ENCODE data around the gene ROS1.
"Not testable (repeated sequence)": the region's sequence is repeated elsewhere in the genome, so short reads cannot be mapped to it uniquely, and the experiment has no call there.

The ROS1 gene

DNA sequence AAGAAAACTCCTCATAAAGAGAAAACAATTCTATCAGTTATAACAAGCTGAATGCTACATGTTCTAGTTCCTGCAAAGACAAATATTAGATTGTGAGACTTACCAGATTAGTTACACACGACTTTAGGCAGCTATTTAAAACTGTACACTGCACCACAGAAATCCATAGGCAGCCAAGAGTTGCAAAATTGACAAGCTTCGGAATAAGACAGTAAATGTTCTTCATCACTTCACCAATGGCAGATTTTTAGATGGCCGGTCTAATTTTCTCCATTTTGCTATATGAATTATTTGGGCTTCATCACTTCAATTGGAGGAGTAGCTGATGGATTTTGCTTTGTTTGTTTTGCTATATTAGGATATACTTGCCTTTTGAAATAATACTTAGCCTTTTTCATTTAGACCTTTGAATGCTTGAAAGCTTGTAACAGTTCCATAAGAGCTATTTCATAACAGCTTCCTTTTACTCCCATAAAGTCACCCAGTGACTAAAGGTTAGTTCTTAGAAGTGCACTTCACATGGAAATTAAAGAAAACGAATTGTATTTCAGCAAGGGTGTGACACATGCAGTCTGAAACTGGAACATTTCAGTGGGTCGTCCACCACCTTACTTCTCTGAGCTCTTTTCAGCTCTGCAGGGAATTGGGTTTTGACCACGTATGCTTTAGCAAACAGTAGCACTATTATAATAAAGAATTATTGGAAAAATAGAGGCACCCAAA is at the start of gene ROS1:
ROS1 (minus strand) TSS at position 512 of the 723 bp plus-strand sequence; CDS start at position 226, 286 bp downstream.
- TF ChIP-seq GATA1 (IDR thresholded peaks at IDR 0.05; ENCODE audit: low read depth, low read length), result no peak
- no peak for DNase-seq

DNA sequence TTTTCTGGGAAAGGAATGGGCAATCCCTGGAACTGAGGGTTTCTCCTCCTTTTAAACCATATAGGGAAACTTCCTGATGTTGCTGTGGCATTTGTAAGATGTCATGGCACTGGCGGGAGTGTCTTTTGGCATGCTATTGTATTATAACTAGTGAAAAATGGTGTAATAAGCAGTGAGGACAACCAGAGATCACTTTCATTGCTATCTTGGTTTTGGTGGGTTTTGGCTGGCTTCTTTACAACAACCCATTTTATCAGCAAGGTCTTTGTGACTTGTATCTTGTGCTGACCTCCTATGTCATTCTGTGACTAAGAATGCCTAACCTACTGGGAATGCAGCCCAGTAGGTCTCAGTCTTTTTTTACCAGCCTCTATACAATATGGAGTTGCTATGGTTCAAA is 47.7 kb upstream of the ROS1 start:
- TF ChIP-seq POLR2A (IDR thresholded peaks at IDR 0.05; ENCODE audit: low read length) (no peak), GATA1 (IDR thresholded peaks at IDR 0.05; ENCODE audit: low read depth, low read length) (no peak)
- no peak for DNase-seq

DNA sequence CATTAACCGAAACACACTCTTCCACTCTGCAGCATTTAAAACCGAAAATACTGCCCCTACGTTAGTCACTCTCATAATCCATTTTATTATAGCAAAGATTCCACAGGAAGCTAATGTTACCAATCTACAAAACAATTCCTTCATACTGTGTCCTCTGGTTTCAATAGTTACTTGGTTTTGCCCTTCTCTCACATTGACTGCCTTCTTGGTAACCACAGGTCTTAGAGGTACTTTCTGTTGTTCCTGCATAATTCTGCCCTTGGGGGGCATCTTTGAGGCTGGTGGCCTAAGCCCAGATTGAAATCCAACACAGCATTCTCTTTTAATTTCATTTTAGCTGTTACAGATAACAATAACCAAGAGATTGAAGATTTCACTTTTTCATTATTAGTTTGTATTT is 46.9 kb upstream of the ROS1 start:
- no peak for TF ChIP-seq GATA1 (IDR thresholded peaks at IDR 0.05; ENCODE audit: low read depth, low read length)
- no peak for TF ChIP-seq POLR2A (IDR thresholded peaks at IDR 0.05; ENCODE audit: low read length)
- DNase-seq, result no peak

DNA sequence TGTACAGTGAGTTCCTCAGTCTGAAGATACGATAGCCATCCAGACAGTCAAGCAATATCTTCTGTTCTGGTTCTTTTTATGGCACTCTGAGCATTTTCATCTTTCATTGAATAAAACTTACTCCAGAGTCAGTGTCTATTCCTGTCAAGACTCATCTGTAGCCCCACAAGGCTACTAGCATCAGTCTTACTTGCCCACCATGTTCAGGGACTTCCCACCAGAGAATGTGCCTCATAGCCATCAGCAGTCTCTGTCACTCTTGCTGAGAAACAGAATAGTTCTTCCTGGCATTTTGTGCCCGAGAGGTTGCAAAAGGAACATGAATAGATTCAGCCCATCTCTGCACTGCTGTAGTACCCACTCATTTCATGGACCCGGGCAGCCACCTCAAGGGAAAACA is 44.0 kb upstream of the ROS1 start:
- TF ChIP-seq POLR2A (IDR thresholded peaks at IDR 0.05; ENCODE audit: low read length), result no peak
- TF ChIP-seq GATA1 (IDR thresholded peaks at IDR 0.05; ENCODE audit: low read depth, low read length), result no peak
- DNase-seq, result no peak

DNA sequence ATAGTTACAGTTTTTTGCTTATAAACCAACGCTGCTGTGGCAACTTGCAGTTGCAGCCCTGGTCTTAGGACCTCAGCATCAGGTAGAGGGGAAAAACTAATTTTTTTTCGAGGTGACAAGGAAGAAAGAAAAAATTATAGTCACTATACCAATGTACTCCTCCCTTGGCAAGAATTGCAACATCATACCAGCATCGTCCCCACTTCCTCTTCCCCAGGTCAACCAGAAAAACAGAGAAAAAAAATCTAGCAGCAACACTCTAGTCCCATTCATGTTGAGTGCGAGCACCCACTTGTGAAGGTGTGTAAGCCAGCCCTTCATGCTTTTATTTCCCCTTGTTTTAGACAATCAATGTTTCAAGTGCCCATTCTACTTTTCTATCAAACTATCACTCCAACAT is 43.6 kb upstream of the ROS1 start:
- DNase-seq, result no peak
- no peak for TF ChIP-seq POLR2A (IDR thresholded peaks at IDR 0.05; ENCODE audit: low read length)
- TF ChIP-seq GATA1 (IDR thresholded peaks at IDR 0.05; ENCODE audit: low read depth, low read length), result no peak

DNA sequence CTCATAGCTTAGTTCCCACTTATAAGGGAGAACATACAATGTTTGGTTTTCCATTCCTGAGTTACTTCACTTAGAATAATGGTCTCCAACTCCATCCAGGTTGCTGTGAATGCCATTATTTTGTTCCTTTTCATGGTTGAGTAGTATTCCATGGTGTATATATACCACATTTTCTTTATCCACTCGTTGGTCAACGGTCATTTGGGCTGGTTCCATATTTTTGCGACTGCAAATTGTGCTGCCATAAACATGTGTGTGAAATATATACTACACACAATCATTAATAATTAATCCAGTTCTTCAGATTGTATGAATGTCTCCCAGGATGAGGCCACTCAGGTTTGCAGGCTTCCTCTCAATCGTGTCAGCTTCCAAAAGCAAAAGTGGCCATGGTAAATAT is 42.8 kb upstream of the ROS1 start:
- DNase-seq, result not testable (repeated sequence)

DNA sequence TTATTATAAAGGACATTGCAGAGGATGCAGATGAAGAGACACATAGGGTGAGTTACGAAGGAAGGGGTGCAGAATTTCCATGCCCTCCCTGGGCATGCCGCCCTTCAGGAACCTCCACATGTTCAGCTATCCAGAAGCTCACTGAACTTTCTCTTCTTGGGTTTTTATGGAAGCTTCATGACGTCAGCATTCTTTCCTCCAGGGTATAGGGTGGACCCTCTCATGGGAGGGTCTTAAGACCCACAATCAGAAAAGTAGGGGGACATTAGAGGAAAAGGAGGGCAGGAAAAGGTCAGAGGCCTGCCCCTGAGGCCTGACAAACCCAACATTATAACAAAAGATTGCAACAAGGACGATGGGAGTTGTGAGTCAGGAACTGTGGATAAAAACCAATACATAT is 42.1 kb upstream of the ROS1 start:
- no peak for DNase-seq
- no peak for TF ChIP-seq POLR2A (IDR thresholded peaks at IDR 0.05; ENCODE audit: low read length)
- TF ChIP-seq GATA1 (IDR thresholded peaks at IDR 0.05; ENCODE audit: low read depth, low read length), result no peak

DNA sequence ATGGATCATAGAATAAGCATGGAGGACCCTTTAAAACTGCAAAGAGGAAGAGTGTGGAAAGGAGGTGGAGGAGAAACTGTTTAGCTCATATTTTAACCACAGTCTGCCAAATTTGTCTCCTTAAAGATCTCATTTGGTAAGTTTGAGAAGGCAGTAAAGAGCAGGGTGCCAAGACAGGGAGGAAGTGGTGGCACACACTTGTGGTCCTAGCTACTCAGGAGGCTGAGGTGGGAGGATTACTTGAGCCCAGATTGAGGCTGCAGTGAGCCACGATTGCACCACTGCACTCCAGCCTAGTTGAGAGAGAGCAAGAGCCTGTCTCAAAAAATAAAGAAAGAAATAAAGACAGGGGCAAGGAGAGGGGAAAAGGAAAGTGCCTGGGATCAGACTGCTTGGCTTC is 39.9 kb upstream of the ROS1 start:
- DNase-seq, result no peak
- TF ChIP-seq POLR2A (IDR thresholded peaks at IDR 0.05; ENCODE audit: low read length) (no peak), GATA1 (IDR thresholded peaks at IDR 0.05; ENCODE audit: low read depth, low read length) (no peak)

DNA sequence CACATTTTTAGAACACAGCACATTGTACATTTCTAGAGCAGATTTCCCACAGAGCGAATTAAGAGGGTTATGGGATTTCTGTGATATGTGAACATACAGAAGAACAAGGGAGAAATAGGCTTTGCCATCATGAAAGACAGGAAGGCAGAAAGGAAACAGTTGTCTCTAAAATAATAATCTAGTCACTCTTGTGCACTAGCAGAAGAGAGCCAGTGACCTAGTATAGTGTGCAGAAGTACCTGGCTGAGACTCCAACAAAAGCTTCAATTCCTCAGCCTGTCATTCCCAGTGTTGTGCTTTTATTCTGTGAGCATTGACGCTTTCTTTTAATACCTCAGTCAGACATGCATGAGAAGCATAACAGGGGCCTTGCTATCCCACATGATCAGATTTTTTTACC is 39.0 kb upstream of the ROS1 start:
- no peak for TF ChIP-seq GATA1 (IDR thresholded peaks at IDR 0.05; ENCODE audit: low read depth, low read length)
- TF ChIP-seq POLR2A (IDR thresholded peaks at IDR 0.05; ENCODE audit: low read length), result no peak
- no peak for DNase-seq

DNA sequence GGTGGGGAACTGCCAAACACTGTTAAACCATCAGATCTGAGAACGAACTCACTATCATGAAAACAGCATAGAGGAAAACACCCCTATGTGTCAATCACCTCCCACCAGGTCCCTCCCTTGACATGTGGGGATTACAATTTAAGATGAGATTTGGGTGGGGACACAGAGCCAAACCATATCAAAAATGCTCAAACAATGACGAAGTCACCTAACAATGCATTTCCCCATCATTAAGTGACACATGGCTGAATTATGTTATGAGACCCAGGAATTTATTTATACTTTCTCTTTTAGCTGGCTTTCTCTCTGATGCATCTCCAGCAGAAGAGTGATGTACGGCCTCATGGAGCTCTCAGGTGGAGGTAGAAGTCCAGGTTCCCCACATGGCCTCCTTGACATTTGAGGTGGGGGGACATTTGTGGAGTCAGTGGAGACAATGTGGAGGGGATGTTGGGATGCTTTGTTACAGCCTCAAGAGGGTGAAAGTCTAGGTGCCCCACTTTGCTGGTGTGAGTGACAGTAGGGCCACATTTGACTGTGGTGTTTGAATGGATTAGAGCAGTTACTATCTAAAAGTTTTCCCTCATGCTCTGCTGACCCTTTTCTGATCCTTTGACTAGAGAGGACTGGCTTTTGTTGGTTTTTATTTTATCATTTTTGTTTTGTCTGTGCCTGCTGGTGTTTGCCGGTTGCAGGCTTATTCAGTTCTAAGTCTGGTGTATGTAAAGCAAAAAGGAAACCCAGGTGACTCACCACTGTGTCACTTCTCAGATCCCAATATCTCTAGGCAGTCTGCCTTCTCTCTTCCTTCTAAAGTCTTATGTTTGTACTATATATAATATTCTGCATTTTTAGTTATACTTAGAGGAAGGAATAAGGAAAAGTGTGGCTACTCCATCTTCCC is 38.3 kb upstream of the ROS1 start:
- no peak for DNase-seq
- TF ChIP-seq POLR2A (IDR thresholded peaks at IDR 0.05; ENCODE audit: low read length), result no peak
- no peak for TF ChIP-seq GATA1 (IDR thresholded peaks at IDR 0.05; ENCODE audit: low read depth, low read length)

DNA sequence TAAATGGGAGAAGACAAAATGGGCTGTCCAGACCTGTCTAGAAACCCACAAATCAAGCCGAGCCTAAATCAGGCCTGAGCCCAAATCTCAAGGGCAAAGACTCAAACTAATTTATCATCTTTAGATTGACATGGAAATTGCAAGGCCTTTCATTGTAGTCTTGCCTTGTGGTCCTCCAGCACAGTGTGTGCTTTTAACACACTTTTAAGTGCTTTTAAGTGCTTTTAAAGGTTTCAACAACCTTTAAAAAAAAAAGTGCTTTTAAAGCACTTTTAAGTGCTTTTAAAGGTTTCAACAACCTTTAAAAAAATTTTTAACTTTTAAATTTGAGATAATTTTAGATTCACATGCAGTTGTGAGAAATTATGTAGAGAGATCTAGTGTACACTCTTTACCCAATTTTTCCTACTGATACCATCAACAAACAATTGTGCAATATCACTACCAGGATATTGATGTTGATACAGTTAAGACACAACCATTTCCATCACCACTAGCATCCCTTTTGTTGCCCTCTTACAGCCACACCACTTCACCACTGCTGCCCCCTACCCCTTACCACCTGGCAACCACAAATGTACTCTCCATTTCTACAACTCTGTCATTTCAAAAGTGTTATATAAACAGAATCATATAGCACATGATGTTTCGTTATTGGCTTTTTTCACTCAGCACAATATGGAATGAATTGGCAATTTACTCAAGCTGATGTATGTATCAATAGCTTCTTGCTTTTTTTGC is 33.6 kb upstream of the ROS1 start:
- TF ChIP-seq GATA1 (IDR thresholded peaks at IDR 0.05; ENCODE audit: low read depth, low read length) (no peak), POLR2A (IDR thresholded peaks at IDR 0.05; ENCODE audit: low read length) (no peak)
- no peak for DNase-seq

DNA sequence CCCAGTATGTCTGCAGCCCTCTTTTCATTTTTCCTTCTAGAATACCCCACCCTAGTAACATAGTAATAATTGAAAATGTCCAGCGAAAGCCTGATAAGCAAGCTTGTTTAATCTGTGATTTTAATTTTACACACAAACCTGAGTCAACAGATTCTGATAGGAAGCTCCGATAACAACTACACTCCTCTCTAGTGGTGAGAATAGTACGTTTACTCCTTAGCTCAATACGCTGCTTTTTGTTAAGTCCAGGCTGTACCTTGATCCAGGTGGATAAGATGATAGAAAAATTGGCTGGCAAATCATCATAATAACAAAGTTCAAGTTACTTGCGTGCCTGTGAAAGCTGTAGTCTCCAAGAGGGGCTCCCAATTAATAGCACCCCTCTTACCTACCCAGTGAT is 31.3 kb upstream of the ROS1 start:
- no peak for DNase-seq
- no peak for TF ChIP-seq POLR2A (IDR thresholded peaks at IDR 0.05; ENCODE audit: low read length)
- no peak for TF ChIP-seq GATA1 (IDR thresholded peaks at IDR 0.05; ENCODE audit: low read depth, low read length)

DNA sequence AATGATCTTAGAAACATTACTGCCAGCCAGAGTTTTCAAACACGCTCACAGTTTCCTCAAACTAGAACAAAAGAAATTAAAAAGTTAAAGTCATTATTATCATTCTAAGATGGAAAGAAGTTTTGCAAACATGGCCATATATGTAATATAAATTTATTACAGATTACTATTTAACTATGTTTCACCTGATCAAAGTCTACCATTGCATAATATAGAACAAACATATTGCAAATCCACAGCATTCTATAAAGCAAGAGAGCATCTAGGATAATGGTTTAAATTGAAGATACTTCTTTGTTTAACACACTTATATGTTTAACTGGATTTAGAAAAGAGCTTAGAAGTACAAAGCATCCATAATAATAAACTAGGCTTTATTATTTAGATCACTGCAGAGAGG is 30.5 kb upstream of the ROS1 start:
- DNase-seq, result no peak
- TF ChIP-seq GATA1 (IDR thresholded peaks at IDR 0.05; ENCODE audit: low read depth, low read length), result no peak
- TF ChIP-seq POLR2A (IDR thresholded peaks at IDR 0.05; ENCODE audit: low read length), result no peak

DNA sequence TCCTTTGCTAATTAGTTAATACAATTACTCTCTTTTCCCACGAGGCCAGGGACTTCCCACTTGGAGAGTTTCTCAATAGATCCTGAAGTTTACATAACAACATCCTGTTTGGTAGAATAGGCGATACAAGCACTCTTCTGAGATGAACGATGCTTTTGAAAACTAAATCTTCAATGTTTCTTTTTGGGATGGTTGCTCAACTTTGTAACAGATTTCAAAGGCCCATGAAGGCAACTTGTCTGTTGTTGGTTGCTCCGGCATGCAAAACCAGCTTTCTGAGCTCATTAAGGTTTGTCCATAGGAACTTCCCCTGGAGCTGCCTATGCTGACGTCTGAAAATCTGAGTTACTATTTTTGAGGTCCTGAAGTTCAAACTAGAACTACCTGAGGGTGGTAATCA is 25.9 kb upstream of the ROS1 start:
- TF ChIP-seq POLR2A (IDR thresholded peaks at IDR 0.05; ENCODE audit: low read length) (no peak), GATA1 (IDR thresholded peaks at IDR 0.05; ENCODE audit: low read depth, low read length) (no peak)
- DNase-seq, result no peak

Data from erythroblast (primary cell).